ENCODE data around the gene CTRB1.
"Not testable (repeated sequence)": the region's sequence is repeated elsewhere in the genome, so short reads cannot be mapped to it uniquely, and the experiment has no call there.

Gene CTRB1

DNA sequence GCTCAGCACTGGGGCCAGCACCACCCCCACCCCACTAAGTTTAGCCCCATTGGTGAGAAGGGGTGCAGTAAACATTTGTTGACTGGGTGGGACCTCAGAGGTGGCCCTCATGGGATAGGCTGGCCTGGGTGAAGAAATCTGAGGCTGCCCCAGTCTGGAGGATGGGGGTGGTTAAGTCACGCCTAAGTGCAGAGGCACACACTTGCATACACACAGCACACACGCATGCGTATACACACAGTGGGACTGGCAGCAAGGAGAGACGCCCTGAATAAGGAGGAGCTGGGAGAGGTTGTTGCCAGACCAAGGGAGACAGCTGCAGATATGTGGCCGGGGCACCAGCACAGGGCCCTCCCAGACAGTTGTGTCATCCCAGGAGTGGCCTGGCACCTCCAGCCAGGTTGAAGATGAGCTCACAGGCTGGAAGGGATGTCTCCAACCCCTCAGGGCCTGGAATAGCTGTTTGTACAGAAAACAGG, 35.6 kb downstream of the CTRB1 start:
- no peak for DNase-seq (ENCODE audit: low spot score)

DNA sequence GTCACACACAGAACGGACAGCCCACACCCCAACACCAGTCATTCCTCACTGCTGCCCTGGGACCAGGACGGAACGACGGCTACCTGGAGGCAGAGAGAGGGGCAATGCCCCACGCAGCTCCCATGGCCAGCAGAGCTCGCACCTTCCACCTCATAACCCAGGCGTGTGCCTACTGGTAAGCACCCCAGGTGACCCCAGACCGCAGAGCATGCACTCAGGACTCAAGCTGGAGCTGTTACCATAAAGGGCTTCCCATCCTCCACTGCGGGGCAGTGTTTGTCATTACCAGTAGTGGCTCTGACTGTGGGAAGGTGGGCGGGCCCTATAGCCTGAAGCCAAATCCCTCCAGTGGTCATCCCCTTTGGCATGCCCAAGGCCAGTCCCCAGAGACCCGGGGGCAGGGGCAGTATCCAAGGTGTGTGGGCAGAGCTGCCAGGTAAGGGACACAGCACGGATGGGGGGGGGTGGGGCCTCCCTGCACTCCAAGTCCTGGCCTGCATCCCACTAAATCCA, 37.3 kb downstream of the CTRB1 start:
- no peak for DNase-seq (ENCODE audit: low spot score)

DNA sequence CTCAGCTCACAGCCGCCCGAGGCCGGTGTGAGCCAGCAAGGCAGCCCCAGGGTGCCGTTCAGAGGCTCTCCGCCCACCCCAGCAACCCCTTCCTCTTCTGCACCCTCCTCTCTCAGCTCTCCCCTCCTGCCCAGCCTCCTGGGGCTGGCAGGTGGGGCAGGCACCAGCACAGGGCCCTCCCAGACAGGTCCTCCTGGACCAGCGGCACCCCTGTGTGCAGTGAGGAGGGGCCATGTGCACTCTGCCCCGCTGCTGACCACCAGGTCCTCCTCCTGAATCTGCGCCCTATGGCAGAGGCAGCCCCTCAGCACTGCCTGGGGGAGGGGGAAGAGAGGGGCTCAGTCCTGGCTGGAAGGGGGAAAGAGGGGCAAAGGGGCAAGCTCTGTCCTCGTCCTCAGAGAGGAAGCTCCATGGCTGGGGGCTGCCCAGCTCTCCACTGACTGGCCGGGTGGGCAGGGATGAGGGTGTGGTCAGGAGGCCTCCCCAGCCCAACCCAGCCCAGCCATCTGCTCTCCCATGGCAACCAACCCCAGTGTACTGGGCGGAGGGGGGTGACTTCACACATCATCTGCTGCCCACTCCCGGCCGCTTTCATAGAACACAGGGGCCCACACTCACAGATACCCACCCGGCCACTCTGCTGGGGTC, 38.0 kb downstream of the CTRB1 start:
- no peak for DNase-seq (ENCODE audit: low spot score)

DNA sequence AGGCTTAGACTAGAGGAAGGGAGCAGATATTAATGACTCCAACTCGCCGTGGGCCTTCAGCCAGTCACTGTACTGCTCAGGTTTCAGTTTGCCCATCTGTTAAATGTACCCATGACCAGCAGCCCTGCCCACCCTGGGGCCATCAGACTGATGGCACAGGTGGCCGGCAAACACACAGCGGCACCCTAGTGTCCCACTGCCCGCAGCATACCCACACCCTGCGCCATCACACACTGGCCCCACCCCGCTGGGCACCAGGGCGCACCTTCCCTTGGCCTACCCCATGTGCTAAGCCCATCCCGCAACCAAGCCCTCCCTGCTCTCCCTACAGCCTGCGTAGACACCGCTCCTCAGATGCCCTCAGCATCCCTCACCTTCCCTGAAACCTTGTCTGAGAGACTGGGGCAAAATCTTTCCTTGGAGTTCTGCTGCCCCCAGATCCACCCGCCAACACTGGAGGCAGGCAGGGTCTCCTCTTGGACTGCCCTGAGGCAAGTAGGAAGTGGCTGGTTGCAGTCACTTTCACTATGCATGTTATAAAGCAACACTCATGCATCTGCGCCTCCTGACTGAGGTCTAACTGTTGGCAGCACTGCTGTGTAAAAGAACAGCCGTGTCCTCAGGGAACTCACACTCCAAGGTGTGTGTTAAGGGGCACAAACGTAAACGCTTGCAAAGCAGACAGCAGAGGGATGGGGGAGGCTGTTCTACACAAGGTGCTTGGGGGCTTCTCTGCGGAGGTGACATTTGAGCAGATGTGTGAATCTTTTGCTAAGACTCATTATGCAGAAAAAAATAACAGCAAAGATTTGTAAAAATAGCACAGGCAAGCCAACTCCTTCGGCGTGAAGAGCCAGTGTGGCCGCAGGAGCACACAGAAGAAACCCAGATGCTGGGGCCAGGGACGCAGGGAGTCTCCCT, 39.4 kb downstream of the CTRB1 start:
- DNase-seq (ENCODE audit: low spot score), result no peak

DNA sequence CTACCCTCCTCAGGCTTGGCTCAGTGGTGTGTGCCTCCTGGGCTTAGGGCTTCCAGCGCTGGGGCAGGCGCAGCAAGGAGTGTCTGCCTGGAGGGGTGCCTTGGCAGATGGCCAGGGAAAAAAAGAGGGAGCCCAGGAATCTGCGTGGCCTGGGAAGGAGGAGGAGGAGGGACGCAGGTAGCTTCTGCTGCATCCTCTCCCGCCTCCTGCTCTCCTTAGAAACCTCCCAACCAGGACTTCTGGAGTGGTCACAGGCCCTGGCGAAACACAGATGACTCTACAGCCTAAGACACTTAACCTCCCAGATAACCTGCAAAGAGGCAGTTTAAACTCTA, 40.0 kb downstream of the CTRB1 start:
- no peak for DNase-seq (ENCODE audit: low spot score)

DNA sequence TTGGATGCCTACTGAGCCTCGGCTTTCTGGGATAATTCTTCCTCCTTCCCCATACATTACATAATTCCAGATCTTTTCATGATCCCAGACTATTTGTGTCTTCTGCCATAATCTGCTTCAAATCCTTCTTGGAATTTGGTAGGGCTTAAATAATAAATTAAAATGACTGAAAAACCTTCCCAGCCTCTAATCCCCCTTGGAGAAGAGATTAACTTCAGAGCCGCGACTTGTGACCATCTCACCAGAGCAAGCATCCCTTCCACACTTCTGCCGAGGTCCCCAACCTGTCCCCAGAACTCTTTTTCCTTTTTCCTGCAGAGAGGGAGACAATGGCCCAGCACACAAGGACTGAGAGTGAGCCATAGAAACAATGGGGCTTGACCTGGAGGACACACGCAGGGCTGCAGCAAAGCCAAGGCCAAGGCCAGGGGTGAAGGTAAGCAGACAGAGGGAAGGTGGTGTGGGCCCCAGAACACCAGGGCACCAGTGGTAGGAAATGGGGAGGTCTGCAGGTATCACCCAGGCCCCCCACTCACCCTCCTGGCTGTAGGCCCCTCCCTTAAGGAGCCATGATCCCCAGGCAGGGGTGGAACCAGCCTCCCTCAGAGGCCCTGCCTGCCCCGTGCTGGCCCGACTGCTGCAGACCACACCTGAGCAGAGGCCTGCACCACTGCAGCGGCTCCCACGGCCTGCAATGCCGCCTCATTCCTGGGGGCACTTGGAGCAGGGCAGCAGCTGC, 42.2 kb downstream of the CTRB1 start:
- DNase-seq (ENCODE audit: low spot score), result no peak

DNA sequence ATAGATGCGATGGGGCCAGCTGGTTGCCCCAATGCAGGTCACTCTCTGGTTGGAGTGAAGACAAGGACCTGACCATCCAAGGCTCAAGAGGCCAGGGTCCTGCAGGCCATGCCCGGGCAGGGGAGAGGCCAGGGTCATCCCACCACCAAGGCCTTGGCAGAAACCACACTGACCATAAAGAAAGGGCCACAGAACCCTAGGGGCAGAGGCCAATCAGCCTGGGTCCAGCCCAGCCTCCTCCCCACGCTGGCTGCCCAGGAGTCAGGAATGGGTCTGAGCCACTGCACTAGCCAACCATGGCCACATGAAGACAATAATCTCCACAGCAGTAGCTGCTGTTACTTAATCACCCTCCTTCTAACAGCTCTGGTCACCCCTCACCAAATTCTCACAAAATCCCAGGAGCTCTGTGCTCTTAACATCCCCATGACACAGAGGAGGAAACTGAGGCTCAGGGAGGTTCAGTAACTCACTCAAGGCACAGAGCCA, 42.8 kb downstream of the CTRB1 start:
- DNase-seq (ENCODE audit: low spot score), result no peak

DNA sequence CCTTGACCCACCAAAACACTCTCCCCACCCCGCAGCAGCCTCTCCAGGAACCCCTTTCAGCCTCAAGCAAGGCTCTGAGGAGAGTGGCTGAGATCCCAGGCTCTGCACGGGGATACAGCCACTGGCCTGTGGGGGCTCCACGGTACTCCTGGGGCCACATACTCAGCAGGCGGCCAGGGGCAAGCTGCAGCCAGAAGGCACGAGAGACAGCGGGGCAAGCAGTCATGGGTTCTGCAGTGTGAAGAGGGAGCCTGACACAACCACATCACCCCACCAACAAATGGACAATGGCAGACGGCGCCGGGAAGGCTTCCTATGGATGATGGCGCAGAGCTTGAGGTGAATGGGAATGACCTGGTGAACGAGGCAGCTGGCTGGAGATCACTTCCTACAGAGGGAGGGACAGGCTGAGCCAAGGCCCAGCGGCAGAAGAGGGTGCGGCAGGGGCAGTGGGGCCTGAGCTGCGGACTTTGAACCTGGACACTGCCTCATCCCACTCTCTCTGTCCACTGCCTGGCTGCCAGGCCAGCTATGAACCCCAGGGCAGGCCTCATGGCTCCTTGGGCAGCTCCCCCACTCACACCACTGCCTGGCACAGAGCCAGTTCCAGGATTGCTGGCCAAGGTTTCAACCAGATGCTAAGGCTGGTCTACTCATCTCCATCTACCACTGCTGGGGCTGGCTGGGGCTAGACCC, 43.5 kb downstream of the CTRB1 start:
- DNase-seq (ENCODE audit: low spot score), result no peak

DNA sequence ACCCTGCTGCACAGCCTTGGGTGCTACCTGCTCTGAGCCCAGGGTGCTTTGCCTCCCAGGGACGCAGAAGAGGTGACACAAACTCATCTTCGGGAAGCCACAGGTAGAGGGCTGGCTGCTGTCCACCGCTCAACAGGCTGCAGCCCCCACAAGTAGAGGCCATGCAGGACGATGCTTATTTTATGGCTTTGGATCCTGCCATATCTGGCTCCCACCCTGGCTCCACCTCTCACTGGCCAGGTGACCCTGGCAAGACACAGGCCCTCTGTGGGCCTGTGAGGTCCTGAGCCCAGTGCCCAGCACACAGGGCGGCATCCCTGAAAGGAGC, 44.0 kb downstream of the CTRB1 start:
- DNase-seq (ENCODE audit: low spot score), result no peak

DNA sequence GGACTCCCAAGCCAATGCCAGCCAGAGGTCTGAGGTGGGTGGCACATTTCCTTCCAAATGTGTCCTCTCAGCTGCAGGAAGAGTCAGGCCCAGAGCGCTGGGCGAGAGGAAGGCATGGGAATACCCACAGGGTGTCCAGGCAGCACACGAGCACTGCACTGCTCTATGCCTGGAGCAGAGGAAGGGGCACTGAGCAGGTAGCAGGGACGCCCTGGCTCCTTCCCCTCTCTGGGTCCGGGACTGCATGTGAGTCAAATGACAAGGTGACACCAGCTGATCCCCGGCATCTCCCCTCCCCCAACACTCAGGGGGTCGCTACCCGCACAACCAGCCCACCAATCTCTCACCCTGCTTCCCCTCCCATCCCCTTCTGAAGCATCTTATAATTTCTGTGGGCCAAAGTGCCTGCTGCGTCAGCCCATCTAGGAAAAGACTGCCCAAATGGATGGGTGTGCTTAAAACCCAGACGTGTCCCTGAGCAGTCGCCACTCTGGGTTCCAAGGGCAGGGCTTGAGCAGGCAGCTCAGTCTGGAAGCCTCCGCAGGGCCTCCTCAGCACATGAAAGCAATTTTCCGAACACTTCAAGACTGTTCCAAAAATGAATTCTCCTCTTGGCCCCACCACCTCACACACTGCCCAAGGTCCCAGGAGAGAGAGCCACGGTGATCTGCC, 44.6 kb downstream of the CTRB1 start:
- no peak for DNase-seq (ENCODE audit: low spot score)

DNA sequence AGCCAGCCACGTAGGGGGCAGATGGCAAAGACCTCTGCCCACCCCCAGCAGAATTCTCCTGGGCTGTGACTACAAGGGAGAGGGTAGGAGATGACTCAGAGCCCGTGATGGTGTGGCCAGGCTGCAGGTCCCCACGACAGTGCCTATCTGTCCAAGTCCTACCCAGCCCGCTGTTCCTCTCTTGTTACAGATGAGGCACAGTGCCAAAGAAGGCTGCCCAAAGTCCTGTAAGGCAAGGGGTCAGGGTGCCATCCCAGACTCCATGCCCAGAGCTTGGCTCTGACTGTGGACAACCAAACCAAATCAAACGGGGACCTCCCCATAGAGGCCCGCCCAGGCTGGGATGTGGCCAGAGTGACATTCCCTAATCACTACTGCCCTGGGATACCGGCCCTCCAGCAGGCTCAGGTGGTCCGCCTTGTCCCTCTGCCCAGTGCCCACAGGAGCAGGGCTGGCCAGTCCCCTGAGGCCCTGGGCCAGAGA, 45.2 kb downstream of the CTRB1 start:
- DNase-seq (ENCODE audit: low spot score), result no peak

DNA sequence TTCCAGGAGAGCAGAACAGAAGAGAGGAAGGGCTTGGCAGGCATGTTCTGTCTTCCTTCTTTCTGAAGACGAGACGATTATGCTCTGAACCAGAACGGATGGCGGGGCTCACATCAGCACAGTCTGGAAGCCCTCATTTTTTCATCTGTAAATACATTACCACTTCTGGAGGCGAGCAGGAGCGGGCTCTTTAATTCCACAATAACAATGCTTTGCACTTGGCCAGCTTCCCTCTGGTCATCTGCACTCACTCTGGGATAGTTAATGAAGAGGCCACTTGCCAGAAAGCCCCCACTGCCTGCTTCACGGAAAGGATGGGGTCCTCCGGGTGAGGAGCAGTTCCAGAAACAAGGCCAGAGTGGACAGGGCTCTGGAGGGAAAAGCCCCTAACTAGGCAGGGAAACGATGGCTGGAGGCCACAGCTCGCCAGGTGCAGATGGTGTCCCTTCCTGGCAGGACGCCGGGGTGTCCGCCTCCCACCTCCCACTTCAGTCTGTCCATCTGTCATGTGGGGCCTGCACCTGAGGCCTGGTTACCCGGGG, 45.7 kb downstream of the CTRB1 start:
- no peak for DNase-seq (ENCODE audit: low spot score)

DNA sequence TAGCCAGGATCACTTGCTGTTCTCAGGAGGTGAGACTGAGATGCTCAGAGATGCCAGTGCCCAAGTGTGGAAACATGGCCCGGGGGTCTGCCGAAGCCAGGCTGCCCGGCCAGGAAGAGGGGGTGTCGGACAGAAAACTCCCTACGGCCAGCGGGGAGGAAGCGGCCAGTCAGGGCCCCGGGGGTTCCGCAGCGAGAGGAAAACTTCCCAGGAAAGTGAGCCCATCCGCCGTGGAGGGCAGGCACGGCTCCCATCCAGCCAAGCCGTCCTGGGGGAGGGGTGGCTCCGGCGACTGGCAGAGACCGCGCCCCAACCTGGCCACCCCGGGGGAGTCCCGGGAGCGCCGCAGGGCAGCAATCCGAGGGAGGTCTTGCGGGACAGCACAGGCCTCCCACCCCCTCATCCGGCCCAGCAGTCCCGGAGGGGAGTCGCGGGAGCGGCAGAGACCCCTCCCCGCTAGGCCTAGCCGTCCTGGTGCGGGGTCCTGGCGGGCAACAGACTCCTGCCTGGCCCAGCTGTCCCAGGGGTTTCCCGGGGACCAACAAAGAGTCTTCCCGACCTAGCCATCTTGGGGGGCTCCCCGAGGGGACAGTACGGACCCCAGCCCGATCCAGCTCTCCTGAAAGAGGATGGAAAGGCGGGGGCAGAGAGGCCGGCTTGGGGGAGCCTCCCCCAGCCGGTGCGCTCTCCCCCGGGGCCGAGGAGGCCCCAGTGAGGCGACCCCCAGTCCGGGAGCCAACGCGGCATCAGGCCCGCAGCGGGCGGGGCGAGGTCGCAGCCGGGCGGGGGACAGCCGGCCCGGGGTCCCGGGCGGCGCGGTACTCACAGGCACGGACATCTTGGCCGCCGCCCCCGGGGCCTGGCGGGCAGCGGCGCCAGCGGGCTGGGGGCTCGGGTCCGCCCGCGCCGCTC, 46.5 kb downstream of the CTRB1 start:
- DNase-seq (ENCODE audit: low spot score), result no peak

DNA sequence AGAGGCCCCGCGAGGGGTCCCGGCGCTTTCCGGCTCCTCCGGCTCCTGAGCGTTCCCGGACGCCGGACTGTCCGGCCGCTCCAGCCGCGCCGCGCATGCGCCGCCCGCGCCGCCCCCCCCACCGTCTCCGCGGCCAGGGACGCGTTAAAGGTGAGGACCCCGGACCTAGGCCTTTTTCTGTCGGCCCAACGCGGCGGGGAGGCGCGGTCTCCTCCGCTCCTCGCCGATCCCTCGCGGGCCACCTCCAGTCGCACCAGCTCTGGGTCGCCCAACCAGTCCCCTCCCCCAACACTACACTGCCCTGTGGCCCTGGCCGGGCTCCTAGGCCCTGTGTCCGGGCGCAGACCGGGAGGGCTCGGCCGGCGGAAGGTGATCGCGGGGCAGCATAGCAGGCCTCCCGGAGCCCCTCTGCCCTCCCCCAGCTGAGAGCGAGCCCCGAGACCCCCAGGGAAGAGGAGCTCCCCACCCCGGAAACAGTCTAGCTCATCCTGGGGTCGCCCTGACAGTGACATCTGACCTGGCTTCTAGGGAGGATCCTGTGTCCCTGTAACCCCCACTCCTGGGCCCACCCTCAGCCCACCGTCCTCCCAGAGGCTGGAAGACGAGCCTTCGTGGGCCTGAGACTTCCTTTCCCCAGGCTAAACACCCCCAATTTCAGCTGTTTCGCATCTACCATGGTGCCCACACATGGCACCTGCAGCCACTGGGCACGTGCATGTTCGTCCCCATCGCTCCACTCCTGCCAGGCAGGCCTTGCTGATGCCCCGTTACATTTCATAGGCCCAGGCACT, 47.3 kb downstream of the CTRB1 start:
- DNase-seq (ENCODE audit: low spot score), result peak; percentile 68

DNA sequence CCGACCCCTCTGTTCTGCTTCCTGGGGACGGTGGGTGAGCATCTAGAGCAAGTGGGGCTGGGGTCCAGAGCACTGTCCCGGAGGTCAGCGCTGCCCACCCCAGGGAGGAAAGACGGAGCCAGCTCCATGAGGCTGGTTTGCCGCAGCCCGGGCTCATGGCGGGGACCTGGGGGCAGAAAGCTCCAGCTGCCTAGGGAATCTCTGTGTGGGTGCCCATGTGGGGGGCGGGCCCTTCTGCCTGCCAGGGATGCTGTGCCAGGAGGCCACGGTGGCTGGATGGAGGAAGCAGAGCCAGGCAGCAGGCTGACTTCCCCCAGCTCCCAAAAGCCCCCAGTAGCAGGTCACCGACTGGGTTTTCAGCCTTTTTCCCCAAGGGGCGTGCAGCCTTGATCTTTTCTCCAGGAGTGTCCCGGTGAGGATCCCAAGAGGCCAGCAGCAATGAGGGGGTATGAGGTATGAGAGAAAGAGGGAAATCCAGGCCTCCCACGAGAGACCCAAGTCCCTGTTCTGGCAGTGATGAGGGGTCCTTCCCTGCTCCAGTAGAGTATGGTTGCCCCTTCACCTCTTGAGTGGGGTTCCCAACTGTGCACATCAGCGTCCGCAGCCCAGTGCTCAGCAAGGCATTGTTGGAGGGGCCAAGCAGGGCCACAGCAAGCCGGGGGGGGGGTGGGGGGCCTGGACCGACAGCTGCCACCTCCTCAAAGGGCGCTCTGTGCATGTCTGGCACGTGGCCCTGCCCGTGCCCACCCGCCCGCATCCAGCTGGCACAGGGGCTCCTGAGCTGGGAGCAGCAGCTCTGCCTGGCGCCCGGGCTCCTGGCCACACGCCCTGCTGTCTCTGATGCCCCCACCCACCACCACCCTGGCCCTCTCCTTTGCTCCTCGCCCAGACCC, 48.2 kb downstream of the CTRB1 start:
- peak; percentile 85 for DNase-seq (ENCODE audit: low spot score)

DNA sequence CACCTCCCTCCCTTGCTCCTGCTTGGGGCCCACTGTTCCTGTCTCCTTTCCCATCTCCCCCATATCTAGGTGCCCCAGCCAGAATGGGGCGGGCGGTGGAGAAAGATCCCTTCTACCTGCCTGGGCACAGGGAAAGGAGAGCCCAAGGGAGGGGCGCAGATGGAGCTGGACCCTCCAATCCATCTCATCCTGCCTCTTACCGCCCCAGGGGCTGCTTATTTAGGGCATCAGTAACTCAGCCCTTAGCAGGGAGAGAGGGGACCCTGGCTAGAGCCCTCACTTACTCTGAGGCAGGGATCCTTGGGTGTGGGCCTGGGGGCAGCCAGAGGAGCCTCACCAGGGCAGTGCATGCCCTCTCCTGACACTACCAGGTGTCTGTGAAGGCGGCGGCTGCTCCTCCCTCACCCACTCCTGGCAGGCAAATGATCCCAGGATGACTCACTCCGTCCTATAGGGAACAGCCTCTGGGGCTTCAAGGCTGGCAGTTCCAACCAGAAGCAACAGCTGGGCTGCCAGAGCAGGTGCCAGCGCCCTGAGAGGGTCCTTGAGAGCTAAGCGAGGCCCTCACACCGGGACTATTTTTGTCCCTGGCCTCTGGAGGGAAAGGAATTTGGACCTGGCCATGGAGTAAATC, 49.0 kb downstream of the CTRB1 start:
- no peak for DNase-seq (ENCODE audit: low spot score)

DNA sequence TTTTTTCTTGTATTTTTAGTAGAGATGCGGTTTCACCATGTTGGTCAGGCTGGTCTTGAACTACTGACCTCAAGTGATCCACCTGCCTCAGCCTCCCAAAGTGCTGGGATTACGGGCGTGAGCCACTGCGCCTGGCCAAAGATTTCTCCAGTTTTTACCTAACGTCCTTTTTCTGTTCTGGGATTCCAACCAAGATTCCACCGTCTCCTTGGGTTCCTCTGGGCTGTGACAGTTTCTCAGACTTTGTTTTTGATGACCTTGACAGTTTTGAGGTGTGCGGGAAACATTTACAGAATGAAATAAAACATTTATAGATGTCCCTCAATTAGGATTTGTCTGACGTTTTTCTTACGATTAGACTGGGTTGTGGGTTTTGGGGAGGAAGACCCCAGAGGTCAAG, 50.6 kb downstream of the CTRB1 start:
- DNase-seq (ENCODE audit: low spot score), result not testable (repeated sequence)

Measured in Ammon's horn (tissue), 1 donor.